NB4 (cell line): ENCODE results near the gene ADAM23.

Experiments
- DNase-seq: peaks from one replicate; pipeline ENCODE4 v3.0.0; 2010; ENCODE audit warnings: low read depth
- H3K4me3 ChIP-seq: one replicate; pipeline ENCODE4 v1.5.1; 2011; ENCODE audit warnings: mild to moderate bottlenecking, low read depth, low read length, moderate library complexity
- CTCF ChIP-seq: IDR thresholded peaks from one replicate; pipeline ENCODE4 v1.5.1; 2012; ENCODE audit warnings: low read depth, low read length
- MAX ChIP-seq: IDR thresholded peaks from 2 replicates; pipeline ENCODE4 v1.6.1; 2011; ENCODE audit warnings: low read depth, low read length
- MYC ChIP-seq: IDR thresholded peaks from 2 replicates; pipeline ENCODE4 v1.6.1; 2011; ENCODE audit warnings: low read depth, low read length
- POLR2A ChIP-seq: IDR thresholded peaks from 2 replicates; pipeline ENCODE4 v1.6.1; 2011; ENCODE audit warnings: mild to moderate bottlenecking; ENCODE audit not compliant: insufficient read length; ENCODE audit errors: extremely low read depth

Gene ADAM23

GRCh38 chr2:206631340-206631739 is 188.0 kb downstream of the ADAM23 start:
- no peak overlapping the region for H3K4me3 ChIP-seq
- DNase-seq = no peak
- TF ChIP-seq CTCF = no peak
- TF ChIP-seq POLR2A = no peak
- TF ChIP-seq MAX = no peak

GRCh38 chr2:206635015-206635414 is 191.7 kb downstream of the ADAM23 start:
- H3K4me3 ChIP-seq = no peak overlapping the region
- TF ChIP-seq POLR2A = no peak
- no peak for TF ChIP-seq MYC
- TF ChIP-seq MAX = no peak
- TF ChIP-seq CTCF = no peak
- no peak for DNase-seq

GRCh38 chr2:206639636-206640035 is 196.3 kb downstream of the ADAM23 start:
- no peak overlapping the region for H3K4me3 ChIP-seq
- DNase-seq = no peak
- no peak for TF ChIP-seq MAX
- TF ChIP-seq CTCF = no peak
- no peak for TF ChIP-seq MYC
- TF ChIP-seq POLR2A = no peak

GRCh38 chr2:206641226-206641625 is 197.9 kb downstream of the ADAM23 start:
- H3K4me3 ChIP-seq = no peak overlapping the region
- no peak for TF ChIP-seq MYC
- TF ChIP-seq POLR2A = no peak

GRCh38 chr2:206642075-206643025 is 199.0 kb downstream of the ADAM23 start, which contains the start of gene FAM237A:
FAM237A (plus strand) TSS chr2:206642487; CDS start chr2:206644237, 1,750 bp downstream.
- peak; percentile 38 for DNase-seq
- no peak within 1 kb of the TSS for H3K4me3 ChIP-seq
- TF ChIP-seq POLR2A (no peak), MYC (no peak), MAX (no peak), CTCF (no peak)

More at GRCh38 chr2:206641226-206641625, 197.9 kb downstream of the ADAM23 start:
- DNase-seq = no peak

- peak; percentile 5 for DNase-seq
- no peak overlapping the region for H3K4me3 ChIP-seq
- TF ChIP-seq MYC (no peak), CTCF (no peak), MAX (no peak), POLR2A (no peak)
These were observed 204.7 kb downstream of the ADAM23 start for GRCh38 chr2:206647985-206648384.
